Measurements from ENCODE around the gene MYPOP.
"Not testable (repeated sequence)": the region's sequence is repeated elsewhere in the genome, so short reads cannot be mapped to it uniquely, and the experiment has no call there.

Gene MYPOP

DNA sequence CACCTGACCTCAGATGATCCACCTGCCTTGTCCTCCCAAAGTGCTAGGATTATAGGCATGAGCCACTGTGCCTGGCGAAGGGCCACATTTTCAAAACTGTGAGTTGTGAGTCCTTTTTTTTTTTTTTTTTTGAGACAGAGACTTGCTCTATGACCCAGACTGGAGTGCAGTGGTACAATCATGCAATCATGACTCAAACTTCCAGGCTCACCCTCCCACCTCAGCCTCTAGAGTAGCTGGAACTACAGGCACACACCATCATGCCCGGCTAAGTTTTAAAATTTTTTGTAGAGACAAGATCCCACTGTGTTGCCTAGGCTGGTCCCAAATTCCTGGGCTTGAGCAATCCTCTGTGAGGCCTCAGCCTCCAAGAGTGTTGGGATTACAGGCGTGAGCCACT lies 3.8 kb upstream of the MYPOP start:
- DNase-seq, result no peak

DNA sequence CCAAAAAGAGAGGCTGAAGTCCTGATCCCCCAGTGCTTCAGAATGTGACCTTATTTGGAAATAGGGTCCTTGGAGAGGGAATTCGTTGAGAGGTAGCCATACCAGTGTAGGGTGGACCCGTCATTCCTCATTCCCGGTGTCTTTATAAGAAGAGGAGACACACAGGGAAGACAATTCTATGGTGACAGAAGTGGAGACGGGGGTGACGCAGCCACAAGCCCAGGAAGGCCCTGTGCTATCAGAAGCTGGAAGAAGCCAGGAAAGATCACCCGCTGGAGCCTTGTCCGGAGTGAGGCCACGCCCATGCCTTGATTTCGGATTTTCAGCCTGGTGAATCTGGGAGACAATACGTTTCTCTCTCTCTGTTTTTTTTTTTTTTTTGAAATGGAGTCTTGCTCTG lies 2.6 kb upstream of the MYPOP start:
- DNase-seq, result no peak

GRCh38 chr19:45902651-45903625 lies 525 bp upstream of the MYPOP start:
- DNase-seq, result peak; percentile 94 to 98

- DNase-seq, result peak in 1 of 2 experiments; percentile 59
Measured at GRCh38 chr19:45901432-45901911, 941 bp downstream of the MYPOP start.

GRCh38 chr19:45900738-45901431 lies 1.5 kb downstream of the MYPOP start:
- DNase-seq, result peak in 1 of 2 experiments; percentile 30

- no peak for DNase-seq
Measured at GRCh38 chr19:45899919-45900589, 2.4 kb downstream of the MYPOP start.

DNA sequence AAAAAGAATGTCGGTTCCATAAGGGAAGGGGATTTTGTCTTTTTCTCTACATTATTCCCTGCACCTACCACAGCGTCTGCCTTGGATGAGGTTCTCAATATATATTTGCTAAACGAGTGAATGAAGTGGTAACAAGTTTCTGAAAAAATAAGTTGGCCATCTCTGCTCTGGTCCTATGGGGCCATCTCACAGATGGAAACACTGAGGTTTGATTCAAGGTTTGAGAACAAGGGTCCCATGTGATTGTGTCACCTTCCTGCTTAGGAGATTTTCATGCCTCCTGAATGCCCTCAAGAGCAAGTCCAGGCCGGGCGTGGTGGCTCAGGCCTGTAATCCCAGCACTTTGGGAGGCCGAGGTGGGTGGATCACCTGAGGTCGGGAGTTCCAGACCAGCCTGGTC lies 3.2 kb downstream of the MYPOP start:
- no peak for DNase-seq

GRCh38 chr19:45897261-45897812 lies 5.1 kb downstream of the MYPOP start:
- DNase-seq, result no peak

- DNase-seq, result not testable (repeated sequence)
Measured at GRCh38 chr19:45895983-45896599, 6.3 kb downstream of the MYPOP start.

- DNase-seq, result no peak
Measured at GRCh38 chr19:45895519-45895972, 6.9 kb downstream of the MYPOP start.

DNA sequence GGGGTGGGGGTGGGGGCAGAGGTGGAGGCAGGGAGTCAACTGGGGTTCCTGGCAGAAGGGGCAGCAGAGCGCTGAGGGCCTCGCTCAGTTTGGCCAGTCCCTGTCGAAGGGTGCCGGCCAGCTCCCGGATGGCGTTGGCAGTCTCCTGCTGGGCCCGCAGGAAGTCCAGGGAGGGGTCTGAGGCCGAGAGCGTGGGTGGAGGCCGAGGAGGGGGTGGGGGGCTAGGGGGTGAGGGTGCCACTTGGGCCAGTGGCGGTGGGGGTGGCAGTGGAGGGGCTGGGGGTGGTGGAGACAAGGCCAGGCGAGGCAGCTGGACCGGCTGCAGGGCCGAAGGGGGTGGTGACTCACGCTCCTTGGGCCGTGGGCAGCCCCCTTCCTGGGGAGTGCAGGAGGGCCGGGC lies 11.5 kb downstream of the MYPOP start:
- DNase-seq, result no peak

DNA sequence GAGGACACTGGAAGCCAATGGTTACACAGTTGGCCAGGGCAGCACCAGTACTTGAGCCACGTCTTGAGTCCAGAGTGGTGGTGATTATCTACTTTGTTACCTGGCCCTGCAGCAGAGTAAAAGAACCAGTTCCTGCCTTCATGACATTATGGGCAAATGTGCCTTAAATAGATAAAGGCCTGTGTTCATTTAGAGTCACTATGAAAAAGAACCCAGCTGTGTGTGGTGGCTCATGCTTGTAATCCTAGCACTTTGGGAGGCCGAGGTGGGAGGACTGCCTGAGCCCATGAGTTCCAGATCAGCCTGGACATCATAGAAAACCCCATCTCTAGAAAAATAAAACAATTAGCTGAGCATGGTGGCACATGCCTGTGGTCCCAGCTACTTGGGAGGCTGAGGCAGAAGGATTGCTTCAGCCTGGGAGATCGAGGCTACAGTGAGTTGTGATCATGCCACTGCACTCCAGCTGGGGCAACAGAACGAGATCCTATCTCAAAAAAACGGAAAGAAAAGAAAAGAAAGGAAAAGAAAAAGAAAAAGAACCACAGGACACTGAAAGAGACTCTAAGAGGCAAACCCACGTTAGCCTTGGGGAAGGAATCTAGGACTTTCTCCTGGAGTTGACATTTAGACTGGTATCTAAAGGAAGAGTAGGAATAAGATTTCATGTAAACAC lies 13.1 kb downstream of the MYPOP start:
- no peak for DNase-seq

DNA sequence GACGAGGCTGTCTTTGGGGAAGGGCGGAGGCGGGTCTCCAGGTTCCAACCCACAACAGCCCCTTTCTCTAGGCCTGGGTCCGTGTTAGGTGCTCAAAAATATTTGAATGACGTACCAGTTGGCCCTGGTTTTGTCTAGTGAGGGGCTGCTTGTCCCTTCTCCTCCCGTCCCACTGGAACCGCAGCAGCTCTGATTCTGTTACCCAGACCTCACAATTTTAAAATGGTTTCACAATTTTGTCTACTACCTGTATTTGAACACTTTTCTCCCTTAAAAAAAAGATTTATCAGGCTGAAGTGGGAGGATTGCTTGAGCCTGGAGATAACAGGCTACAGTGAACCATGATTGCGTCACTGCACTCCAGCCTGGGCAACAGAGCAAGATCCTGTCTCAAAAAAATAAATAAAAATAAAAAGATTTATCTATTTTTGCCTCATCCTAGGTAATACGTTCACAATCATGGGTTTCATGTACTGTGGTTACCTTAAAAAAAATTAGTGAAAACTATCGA lies 15.2 kb downstream of the MYPOP start:
- no peak for DNase-seq

- DNase-seq, result peak; percentile 67 to 94
Measured at GRCh38 chr19:45886427-45887199, 15.8 kb downstream of the MYPOP start.

DNA sequence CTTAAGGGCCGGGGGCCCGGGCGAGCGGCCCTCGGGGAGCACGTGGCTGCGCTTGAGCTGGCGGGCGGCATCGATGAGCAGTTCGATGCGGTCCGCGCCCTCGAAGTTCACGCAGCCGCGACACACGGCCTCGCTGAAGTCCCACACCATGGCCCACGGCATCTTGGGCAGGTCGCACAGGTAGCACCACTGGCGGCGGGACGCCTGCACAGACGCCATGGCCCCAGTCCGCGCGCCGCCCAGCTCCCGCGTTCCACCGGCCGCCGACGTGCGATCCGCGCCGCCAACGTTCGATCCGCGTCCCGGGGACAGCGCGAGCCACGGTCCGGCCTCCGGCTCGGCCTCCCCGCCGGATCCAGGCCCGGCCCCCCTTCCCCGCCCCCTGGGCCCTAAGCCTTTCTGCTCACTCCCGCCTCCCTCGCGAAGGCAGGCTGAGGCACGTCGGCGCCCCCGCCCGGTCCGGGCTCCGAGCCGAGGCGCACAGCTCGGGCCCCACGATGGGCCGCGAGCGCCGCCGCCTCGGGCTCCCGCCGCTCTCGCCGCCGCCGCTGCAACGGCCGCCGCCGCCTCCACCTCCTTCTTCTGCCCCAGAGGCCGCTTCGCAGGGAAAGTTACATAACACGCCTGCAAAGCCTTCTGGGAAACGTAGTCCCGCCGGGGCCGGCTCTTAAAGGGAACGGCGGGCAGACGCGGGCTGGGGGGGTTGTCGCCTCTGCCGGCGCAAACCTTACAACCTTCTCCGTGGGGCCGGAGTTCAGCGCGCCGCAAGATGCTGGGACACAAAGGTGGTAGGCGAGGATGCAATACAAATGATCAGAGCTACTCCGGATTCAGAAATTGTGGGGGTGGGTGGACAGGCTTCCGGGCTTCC lies 16.6 kb downstream of the MYPOP start, which contains the start of gene IRF2BP1:
Gene IRF2BP1 (minus strand): TSS at position 586 of the 871 bp plus-strand sequence. CDS start 367 bp downstream, at position 219.
- peak; percentile 82 to 95 for DNase-seq

DNA sequence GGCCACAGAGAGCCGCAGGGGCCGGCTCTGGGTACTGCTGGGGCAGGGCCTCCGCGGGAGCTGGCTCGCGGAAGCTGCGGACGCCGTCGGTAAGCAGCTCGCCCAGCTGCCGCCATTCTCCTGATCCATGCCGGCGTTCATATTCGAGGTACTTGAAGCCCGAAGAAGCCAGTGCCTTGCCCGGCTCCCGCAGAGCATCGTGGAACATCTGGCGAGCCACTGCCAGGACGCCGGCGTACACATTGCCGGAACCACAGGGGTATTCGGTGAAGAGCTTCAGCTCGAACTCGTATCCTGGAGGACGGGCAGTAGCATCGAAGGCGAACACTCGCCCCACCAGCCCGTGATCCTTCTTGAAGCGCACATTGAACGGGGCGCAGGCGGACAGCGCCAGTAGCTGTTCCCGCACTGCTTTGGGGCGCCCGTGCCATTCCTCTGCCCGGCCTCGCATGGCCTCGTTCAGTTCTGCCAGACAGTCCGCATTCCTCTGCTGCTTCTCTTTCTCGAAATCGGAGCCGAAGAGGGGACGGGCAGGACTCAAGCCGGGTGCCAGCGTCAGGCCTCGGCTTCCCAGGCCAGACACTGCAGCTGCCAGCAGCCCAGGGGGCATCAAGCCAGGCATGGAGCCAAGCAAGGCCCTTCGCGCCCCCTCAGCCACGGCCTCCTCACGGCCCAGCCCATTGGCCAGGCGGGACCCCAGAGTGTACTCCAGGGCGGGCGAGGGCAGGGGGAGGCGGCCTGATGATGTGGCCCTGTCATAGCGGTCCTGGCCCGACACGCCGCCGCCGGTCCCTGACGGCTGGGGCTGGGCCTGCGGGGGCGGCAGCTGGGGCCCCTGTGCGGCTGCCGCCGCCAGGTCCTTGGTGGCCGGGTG lies 17.5 kb downstream of the MYPOP start:
- DNase-seq, result peak; percentile 30 to 56

DNA sequence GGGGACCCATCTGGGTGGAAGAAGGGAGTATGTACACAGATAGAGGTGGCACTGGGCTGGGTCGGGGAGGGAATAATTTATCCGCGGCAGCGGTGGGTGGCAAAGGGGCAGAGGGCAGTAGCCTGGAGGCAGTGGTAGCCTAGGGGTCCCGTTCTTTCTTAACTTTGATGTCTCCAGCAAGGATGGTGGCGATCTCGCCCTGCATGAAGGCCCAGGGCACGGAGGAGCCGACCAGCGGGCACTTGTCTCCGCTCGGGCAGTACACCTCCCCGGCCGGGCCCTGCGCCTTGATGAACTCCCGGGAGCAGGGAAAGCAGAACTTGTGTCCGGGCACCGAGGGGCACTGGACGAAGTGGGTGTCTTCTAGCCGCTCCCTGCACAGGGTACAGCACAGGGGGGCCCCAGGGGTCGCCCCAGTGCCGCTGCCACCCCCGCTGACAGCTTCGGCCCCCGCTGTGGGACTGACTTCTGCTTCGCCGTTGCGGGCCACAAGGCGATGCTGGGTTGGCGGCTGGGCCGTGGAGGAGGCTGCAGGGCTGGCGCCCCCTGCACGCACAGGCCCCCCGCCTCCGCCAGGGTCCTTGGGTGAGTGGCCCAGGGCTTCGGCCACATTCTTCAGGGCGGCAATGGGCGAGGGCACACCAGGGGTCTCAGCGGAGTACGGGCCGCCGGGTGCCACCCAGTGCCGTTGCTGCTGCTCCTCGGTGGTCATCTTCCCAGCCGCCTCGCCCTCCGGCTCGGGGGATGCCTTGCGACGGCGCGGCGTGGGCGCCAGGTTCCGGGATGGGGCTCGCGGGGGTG lies 18.3 kb downstream of the MYPOP start:
- DNase-seq, result peak in 1 of 2 experiments; percentile 51

- DNase-seq, result no peak
Measured at GRCh38 chr19:45883586-45883880, 18.9 kb downstream of the MYPOP start.

All from NCI-H526 (cell line).